HepG2 (cell line): Measurements from ENCODE around the gene SEC24A. TPM values are rescaled to one million over a fixed set of nuclear protein-coding genes. Genes with fewer than 3 reads are reported as not detected.
"Not testable (repeated sequence)": the region's sequence is repeated elsewhere in the genome, so short reads cannot be mapped to it uniquely, and the experiment has no call there.

ENCODE experiments used
- ATAC-seq: fragments of 200-7000 bp; cut with Tn5 transposase; 3 replicates; pipeline ENCODE4 v1.9.1; 2020; ENCODE audit warnings: mild to moderate bottlenecking, moderate library complexity
- BruUV-seq: library from RNA; stranded (reverse); fragments of 400-500 nt; replicated peaks from 2 replicates; lab custom pipeline; 2021; lab: Mats Ljungman, UMichigan
- CTCF ChIA-PET: fragments of 300-600 bp; formaldehyde crosslinking; extraction: SDS; loops from one replicate; lab custom pipeline; 2021; ENCODE audit warnings: low total read pairs, inconsistent platforms, low intra/inter-chr PET ratio; lab: Yijun Ruan, JAX
- POLR2A ChIA-PET: fragments of 350-600 bp; sonication (Branson Sonifier 250); formaldehyde crosslinking; loops from one replicate; lab custom pipeline; 2020; ENCODE audit warnings: antibody characterized with exemption, inconsistent platforms; lab: Yijun Ruan, JAX
- DNase-seq: peaks from one replicate; pipeline ENCODE4 v3.0.0-alpha.2; 2015; ENCODE audit warnings: low spot score
- FAIRE-seq: peaks from 3 replicates; lab custom pipeline; 2011; peaks lifted over from hg19 to GRCh38; lab: Jason Lieb, UNC
- H2AFZ ChIP-seq: one replicate; pipeline ENCODE4 v1.6.1; 2011; ENCODE audit warnings: low read length, inconsistent platforms
- H3K27ac ChIP-seq: fragments of 300-600 bp; 3 replicates; pipeline ENCODE4 v1.8.0; 2011; ENCODE audit warnings: mixed run types, mild to moderate bottlenecking, mixed read lengths, low read length, inconsistent platforms; ENCODE audit not compliant: insufficient read depth; ENCODE audit errors: extremely low read length
- H3K27me3 ChIP-seq, 2 experiments: fragments of 200-600 bp in 1 of 2; 2 replicates in 1 of 2; 3 replicates in 1 of 2; pipeline versions ENCODE4 v1.6.0 to v1.8.0; 2011; ENCODE audit warnings: low read length in 2 of 2, mild to moderate bottlenecking in 2 of 2, moderate library complexity in 2 of 2, inconsistent platforms in 1 of 2; ENCODE audit not compliant: insufficient read depth in 2 of 2, control insufficient read depth in 1 of 2
- H3K36me3 ChIP-seq, 2 experiments: fragments of 200-600 bp in 1 of 2; replicated peaks in 1 of 2; 2 replicates in 1 of 2; 3 replicates in 1 of 2; pipeline versions ENCODE4 v1.5.1 to v1.8.0; 2011; ENCODE audit warnings: low read length in 2 of 2, inconsistent platforms in 1 of 2; ENCODE audit not compliant: insufficient read depth in 2 of 2, control insufficient read depth in 1 of 2
- H3K4me1 ChIP-seq: 2 replicates; pipeline ENCODE4 v1.5.1; 2012; ENCODE audit warnings: low read length, inconsistent platforms; ENCODE audit not compliant: insufficient read depth
- H3K4me2 ChIP-seq: 2 replicates; pipeline ENCODE4 v1.6.0; 2011; ENCODE audit warnings: low read depth, low read length, inconsistent platforms
- H3K4me3 ChIP-seq, 3 experiments: fragments of 200-600 bp in 1 of 3; sonication (generic), shearing (Covaris generic) in 1 of 3; replicated peaks in 1 of 3; 2 replicates each; pipeline ENCODE4 v1.5.1; 2011 to 2016; ENCODE audit warnings: low read length in 3 of 3, inconsistent platforms in 2 of 3, low read depth in 2 of 3, mild to moderate bottlenecking in 2 of 3, control low read depth in 1 of 3, mixed read lengths in 1 of 3; ENCODE audit not compliant: insufficient read depth in 1 of 3
- H3K79me2 ChIP-seq: one replicate; pipeline ENCODE4 v1.6.1; 2011; ENCODE audit warnings: low read length, inconsistent platforms; ENCODE audit not compliant: insufficient read depth
- H3K9ac ChIP-seq: 2 replicates; pipeline ENCODE4 v1.6.0; 2011; ENCODE audit warnings: mild to moderate bottlenecking, low read depth, low read length, inconsistent platforms; ENCODE audit not compliant: insufficient read depth
- H3K9me3 ChIP-seq: 2 replicates; pipeline ENCODE4 v1.5.1; 2012; ENCODE audit warnings: mild to moderate bottlenecking, low read length
- H4K20me1 ChIP-seq: 2 replicates; pipeline ENCODE4 v1.6.0; 2011; ENCODE audit warnings: inconsistent platforms, mild to moderate bottlenecking, low read length, moderate library complexity; ENCODE audit not compliant: insufficient read depth
- E2F1 ChIP-seq: sonication (generic); formaldehyde crosslinking; IDR thresholded peaks from 2 replicates; pipeline ENCODE4 v1.5.0; 2020; ENCODE audit warnings: missing genetic modification reagents
- RBM22 ChIP-seq: fragments of 200-400 bp; formaldehyde crosslinking; optimal IDR thresholded peaks from 2 replicates; pipeline ENCODE3; 2017; ENCODE audit warnings: mild to moderate bottlenecking, low read length, moderate library complexity
- ZNF280B ChIP-seq: sonication (generic); formaldehyde crosslinking; IDR thresholded peaks from 2 replicates; pipeline ENCODE4 v1.5.0; 2020; ENCODE audit warnings: missing genetic modification reagents, mild to moderate bottlenecking, borderline replicate concordance
- WGBS: methylation state at CpG from one replicate; pipeline ENCODE4 v1.1.6; 2017; ENCODE audit warnings: low lambda C conversion rate; 5-methylcytosine and 5-hydroxymethylcytosine counted together
- in situ Hi-C: cut with HindIII; loops from 2 replicates; pipeline ENCODE4 v1.10.0; 2017; ENCODE audit warnings: low pct_unique_long_range_greater_than_20kb; ENCODE audit not compliant: extremely low pct_ligation_motif_present
- intact Hi-C: fragments of 100-400 bp; cut with micrococcal nuclease; formaldehyde crosslinking; loops from one replicate; pipeline ENCODE4 v1.10.0; 2022; ENCODE audit not compliant: unreplicated experiment
- polyA plus RNA-seq, 8 experiments: library from polyadenylated mRNA; depleted of rRNA in 3 of 8; stranded (reverse) in 7 of 8; unstranded in 1 of 8; fragments of >200 nt; fragmentation: Illumina TruSeq in 4 of 8; extraction: Trizol in 4 of 8; gene quantifications; 2 replicates each; pipeline versions ENCODE4 v1.2.1 to v1.2.3, GENCODE V29; 2011 to 2016; ENCODE audit warnings: low read depth in 4 of 8, missing spikeins in 1 of 8, mixed read lengths in 1 of 8; ENCODE audit not compliant: insufficient read depth in 1 of 8
- total RNA-seq, 5 experiments: library from RNA; depleted of rRNA; stranded (reverse); fragments of >200 nt; fragmentation: Illumina TruSeq; extraction: Trizol; gene quantifications; 2 replicates each; pipeline ENCODE4 v1.2.3, GENCODE V29; 2016; ENCODE audit warnings: low read depth in 1 of 5

SEC24A gene
- total and polyA plus RNA-seq, 2 of the 13 experiments (the other 11 are each of a cell fraction or from before 2014, with no cell fraction given), result 30.5 to 56.8 TPM

- no peak overlapping the region for H3K4me2 ChIP-seq
- no peak overlapping the region for H2AFZ ChIP-seq
- ChIA-PET POLR2A (no interaction called here), CTCF (no interaction called here)
- TF ChIP-seq RBM22, result peak; percentile 68
- TF ChIP-seq E2F1 (CRISPR knock-in tag), result no peak
- H3K9ac ChIP-seq, result no peak overlapping the region
- H3K4me1 ChIP-seq, result no peaks in the 10 kb centered on the region
- H3K9me3 ChIP-seq, result no peaks in the 10 kb centered on the region
- DNase-seq (no peak), FAIRE-seq (no peak), ATAC-seq (peak; percentile 35; the same call in 1 of the 3 replicates)
- no peaks in the 10 kb centered on the region for H3K27me3 ChIP-seq
- no peak overlapping the region for H3K27ac ChIP-seq
- BruUV-seq, result no TSS peak
- WGBS, result 100% methylated on average over 5 of the region's 5 CpGs
- intact Hi-C loops (no loop called here), in situ Hi-C loops (no loop called here)
- peaks cover 10 to 56% of the 10 kb centered on the region in 2 experiments for H3K36me3 ChIP-seq
- no peak overlapping the region for H3K4me3 ChIP-seq
- H4K20me1 ChIP-seq, result no peaks in the 10 kb centered on the region
- no peaks in the 10 kb centered on the region for H3K79me2 ChIP-seq
Observed at GRCh38 chr5:134714120-134714519, 65.5 kb downstream of the SEC24A start.

GRCh38 chr5:134714541-134714940 is 66.0 kb downstream of the SEC24A start:
- Histone ChIP-seq H4K20me1 (no peaks in the 10 kb centered on the region), H3K36me3 (peaks cover 14 to 56% of the 10 kb centered on the region in 2 experiments), H3K9ac (no peak overlapping the region), H3K4me2 (no peak overlapping the region), H2AFZ (no peak overlapping the region), H3K4me1 (no peaks in the 10 kb centered on the region), H3K27ac (no peak overlapping the region), H3K27me3 (no peaks in the 10 kb centered on the region), H3K79me2 (no peaks in the 10 kb centered on the region), H3K9me3 (no peaks in the 10 kb centered on the region), H3K4me3 (no peak overlapping the region)
- 99% methylated on average over 3 of the region's 3 CpGs for WGBS
- DNase-seq, result no peak
- no TSS peak for BruUV-seq
- no peak for ATAC-seq
- no peak for FAIRE-seq
- intact Hi-C loops, result no loop called here
- in situ Hi-C loops, result no loop called here
- TF ChIP-seq ZNF280B (no peak), RBM22 (peak; percentile 4)
- ChIA-PET CTCF (no interaction called here), POLR2A (no interaction called here)

- POLR2A ChIA-PET, CTCF ChIA-PET, BruUV-seq, H3K79me2 ChIP-seq, H3K27ac ChIP-seq, FAIRE-seq, H4K20me1 ChIP-seq, intact Hi-C loops, H3K4me3 ChIP-seq, ATAC-seq, H3K4me2 ChIP-seq, H3K27me3 ChIP-seq, H3K4me1 ChIP-seq, H2AFZ ChIP-seq, in situ Hi-C loops, DNase-seq, H3K9ac ChIP-seq, H3K9me3 ChIP-seq: not testable (repeated sequence)
- H3K36me3 ChIP-seq, result peaks cover 15 to 59% of the 10 kb centered on the region in 2 experiments
- WGBS, result 97% methylated on average over 4 of the region's 4 CpGs
Observed at GRCh38 chr5:134715466-134715865, 66.9 kb downstream of the SEC24A start.
